HG03097 (cell line): ENCODE results near the gene SMARCB1.
A peak's percentile ranks its signal among the peaks of the same experiment; 100 is the strongest.
"Not testable (repeated sequence)": the region's sequence is repeated elsewhere in the genome, so short reads cannot be mapped to it uniquely, and the experiment has no call there.

Experiments
- ATAC-seq: cut with Tn5 transposase; IDR thresholded peaks from one replicate; pipeline ENCODE4 v1.9.1; 2021; ENCODE audit not compliant: unreplicated experiment, low FRiP score

Gene SMARCB1

GRCh38 chr22:23841736-23842445, 55.1 kb downstream of the SMARCB1 start:
- no peak for ATAC-seq

DNA sequence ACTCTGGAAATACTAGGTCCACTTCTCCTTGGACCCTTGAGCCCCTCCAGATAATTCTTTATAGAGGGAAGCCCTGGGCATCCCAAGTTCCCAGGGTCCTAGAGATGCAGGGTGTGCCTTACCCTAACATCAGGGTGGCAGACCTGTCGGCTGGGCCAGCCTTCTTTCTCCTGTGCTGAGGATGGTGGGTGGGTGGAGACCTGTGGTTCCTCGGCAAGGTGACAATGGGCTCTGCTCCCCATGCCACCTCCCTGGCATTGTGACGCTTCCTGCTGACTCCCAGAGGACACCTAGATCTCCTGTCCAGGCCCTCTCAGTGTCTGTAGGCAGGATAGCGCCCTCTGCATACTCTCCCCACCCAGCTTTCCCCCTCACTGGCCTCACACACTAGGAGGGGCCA, 55.8 kb downstream of the SMARCB1 start:
- no peak for ATAC-seq

GRCh38 chr22:23844739-23845202, 58.0 kb downstream of the SMARCB1 start:
- no peak for ATAC-seq

GRCh38 chr22:23845265-23846080, 58.7 kb downstream of the SMARCB1 start:
- ATAC-seq: no peak

GRCh38 chr22:23846081-23846469, 59.3 kb downstream of the SMARCB1 start:
- no peak for ATAC-seq

GRCh38 chr22:23847310-23847920, 60.6 kb downstream of the SMARCB1 start:
- no peak for ATAC-seq

GRCh38 chr22:23847991-23848864, 61.5 kb downstream of the SMARCB1 start:
- ATAC-seq: no peak

GRCh38 chr22:23849009-23850006, 62.5 kb downstream of the SMARCB1 start:
- no peak for ATAC-seq

DNA sequence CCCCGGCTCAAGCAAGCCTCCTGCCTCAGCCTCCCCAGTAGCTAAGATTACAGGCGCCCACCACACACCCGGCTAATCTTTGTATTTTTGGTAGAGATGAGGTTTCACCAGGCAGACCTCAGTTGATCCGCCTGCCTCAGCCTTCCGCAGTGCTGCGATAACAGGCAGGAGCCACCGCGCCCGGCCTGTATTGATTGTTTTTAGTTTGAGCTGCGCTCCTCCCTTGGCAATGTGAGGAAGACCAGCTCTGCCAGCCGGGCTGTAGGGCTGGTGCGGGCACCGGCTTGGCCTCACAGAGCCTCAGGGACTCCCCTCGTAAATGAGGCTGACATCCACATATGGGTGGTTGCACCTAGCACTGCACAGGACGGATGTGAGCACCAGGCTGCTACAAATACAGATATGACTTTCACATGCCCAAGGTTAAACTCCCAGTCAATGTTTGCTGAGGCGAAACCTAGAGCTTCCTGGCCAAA, 63.4 kb downstream of the SMARCB1 start:
- peak; percentile 52 for ATAC-seq

DNA sequence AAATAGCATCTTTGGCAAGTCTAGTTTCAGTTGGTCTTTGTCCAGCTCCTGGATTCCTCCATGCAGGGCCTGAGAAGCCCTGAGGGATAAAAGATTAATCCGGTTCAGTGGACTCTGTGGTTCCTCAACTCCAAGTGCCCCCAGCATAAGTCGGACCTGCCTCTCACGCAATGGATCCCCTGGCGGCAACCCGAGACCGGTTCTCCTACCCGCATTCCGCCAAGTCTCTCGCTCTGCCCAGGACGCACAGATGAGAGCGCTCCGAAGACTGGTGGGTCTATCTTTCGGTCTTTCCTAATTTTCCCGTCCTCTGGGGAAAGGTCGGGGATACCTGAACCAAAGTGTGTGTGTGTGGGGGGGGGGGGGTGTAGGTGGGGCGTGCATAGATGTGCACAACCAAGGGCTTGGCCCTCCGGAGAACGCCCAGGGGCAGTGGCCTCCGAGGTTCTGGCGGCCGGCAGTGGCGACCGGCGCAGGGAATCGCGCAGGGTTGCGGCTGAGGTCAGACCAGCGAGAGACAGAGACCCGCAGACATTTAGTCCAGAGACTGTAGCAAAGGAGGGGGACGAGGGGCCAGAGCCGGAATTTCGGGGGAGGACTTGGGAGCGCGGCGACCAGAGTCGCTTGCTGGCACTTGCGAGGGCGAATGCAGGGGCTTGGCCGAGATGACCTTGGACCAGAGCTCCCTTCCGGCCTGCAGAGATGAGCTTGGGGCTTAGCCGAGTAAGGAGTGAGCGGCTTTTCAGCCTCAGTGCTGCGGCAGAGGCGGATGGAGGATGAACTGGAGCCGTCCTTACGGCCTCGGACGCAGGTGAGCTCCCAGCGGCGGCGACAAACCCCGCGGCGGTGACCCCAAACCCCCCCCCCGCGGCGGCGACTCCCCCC, 70.2 kb downstream of the SMARCB1 start:
- ATAC-seq: peak; percentile 36

DNA sequence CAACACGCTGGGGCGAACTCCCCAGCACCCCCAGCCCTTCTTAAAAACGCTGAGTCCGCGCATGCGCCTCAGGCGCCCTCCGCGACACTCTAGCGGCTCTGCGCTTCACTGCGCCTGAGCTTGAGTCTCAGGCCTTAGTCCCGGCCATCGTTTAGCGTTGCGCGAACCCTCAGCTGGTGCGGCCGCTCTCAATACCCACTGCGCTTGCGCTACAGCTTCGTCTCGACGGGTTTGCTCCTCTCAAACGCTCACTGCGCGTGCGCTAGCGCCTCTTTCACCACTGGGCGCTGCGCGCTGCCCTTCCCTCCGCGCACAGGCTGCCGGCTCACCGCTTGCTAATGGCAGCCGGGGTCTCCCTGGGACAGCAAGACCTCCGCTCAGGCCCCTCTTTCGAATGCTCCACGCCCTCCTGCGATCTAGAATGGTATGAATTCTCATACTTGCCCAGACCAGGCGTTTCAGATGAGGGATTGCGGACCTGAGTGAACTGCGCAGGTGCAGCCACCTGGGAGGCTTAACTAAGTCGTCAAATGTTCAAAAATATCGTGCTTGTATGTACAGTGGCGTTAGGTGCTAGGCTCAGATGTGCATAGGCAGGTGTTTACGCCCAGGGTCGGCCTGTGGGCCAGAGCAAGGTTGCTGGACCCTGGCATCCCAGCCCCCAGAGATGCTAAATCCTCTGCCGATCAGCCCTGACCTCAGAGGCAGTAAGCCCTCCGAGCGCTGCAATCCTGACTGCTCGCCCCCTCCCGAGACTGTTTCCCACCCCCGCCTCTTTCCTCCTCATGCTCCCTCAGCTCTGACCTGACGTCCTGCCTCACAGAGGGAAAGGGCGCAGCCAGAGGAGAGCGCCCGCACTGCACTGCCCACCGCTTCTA, 71.1 kb downstream of the SMARCB1 start, which contains the start of gene SLC2A11:
Gene SLC2A11, plus strand, starts transcription at position 270 of the 878 bp plus-strand sequence. Its CDS starts 125 bp downstream, at position 395.
- peak; percentile 94 for ATAC-seq

- no peak for ATAC-seq
Observed at GRCh38 chr22:23858484-23858815, 71.7 kb downstream of the SMARCB1 start.

DNA sequence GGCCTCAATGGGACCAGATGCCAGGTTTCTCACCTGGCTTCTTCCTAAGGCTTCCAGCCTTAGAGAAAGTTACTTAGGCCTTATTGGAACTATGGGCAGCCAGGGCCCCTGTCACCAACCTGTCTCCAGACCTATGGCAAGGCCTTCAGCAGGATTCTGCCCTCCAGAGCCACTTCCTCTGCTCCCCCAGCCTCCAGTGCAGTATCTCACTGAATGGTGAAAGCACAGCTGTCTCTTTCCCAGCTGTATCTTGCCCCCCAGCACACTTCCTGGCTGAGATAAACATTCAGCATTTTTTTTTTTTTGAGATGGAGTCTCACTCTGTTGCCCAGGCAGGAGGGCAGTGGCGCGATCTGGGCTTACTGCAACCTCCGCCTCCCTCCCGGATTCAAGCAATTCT, 72.4 kb downstream of the SMARCB1 start:
- ATAC-seq: no peak

- not testable (repeated sequence) for ATAC-seq
Observed at GRCh38 chr22:23860187-23860586, 73.4 kb downstream of the SMARCB1 start.

DNA sequence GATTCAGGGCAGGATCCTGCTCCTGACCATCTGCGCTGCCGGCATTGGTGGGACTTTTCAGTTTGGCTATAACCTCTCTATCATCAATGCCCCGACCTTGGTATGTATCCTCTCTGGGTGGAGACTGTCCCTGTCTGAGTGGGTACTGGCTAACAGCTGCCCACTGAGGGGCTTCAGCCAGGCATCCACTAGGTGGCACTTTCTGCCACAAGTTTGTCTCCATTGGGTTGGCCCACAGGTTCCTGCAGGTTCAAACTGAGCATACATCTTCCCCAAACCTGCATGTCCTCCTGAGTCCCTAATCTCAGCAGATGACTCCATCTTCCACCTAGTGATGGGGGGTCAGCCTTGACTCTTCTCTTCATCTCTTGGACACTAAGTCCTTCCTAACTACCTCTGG, 75.3 kb downstream of the SMARCB1 start:
- ATAC-seq: no peak

DNA sequence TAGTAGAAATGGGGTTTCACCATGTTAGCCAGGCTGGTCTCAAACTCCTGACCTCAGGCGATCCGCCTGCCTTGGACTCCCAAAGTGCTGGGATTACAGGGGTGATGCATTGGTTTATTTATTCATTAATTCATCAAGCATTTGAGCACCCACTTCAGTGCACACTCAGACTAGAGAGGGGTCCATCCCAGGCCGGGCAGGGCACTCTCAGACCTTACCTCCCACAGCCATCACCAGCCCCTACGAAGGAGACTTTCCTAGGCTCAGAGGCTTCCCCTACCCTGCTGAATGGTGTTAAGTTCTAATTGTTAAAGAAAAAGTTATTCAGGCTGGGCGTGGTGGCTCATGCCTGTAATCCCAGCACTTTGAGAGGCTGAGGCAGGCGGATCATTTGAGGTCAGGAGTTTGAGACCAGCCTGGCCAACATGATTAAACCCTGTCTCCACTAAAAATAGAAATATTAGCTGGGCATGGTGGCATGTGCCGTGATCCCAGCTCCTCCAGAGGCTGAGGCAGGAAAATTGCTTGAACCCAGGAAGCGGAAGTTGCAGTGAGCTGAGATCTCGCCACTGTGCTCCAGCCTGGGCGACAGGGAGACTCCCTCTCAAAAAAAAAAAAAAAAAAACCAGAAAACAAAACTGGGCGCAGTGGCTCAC, 77.9 kb downstream of the SMARCB1 start:
- ATAC-seq: not testable (repeated sequence)

- no peak for ATAC-seq
Observed at GRCh38 chr22:23868580-23868979, 81.8 kb downstream of the SMARCB1 start.
